HS-27A (cell line): Measurements from ENCODE around the gene NEUROD6.

ENCODE experiments used
- DNase-seq: peaks from one replicate; pipeline ENCODE4 v3.0.0-alpha.2; 2012; ENCODE audit warnings: low read depth, missing footprints

NEUROD6 gene

GRCh38 chr7:31340603-31341002 is at the start of gene NEUROD6:
Gene NEUROD6, minus strand, starts transcription at chr7:31340726. Its CDS starts 1,458 bp downstream, at chr7:31339268.
- DNase-seq, result no peak

- no peak for DNase-seq
These were observed 43.9 kb upstream of the NEUROD6 start for GRCh38 chr7:31384466-31384865.

- DNase-seq, result no peak
These were observed 42.2 kb upstream of the NEUROD6 start for GRCh38 chr7:31382722-31383121.

GRCh38 chr7:31373337-31374289 is 33.1 kb upstream of the NEUROD6 start:
- DNase-seq, result no peak

- DNase-seq, result no peak
These were observed 31.9 kb upstream of the NEUROD6 start for GRCh38 chr7:31372231-31372959.

- DNase-seq, result no peak
These were observed 31.1 kb upstream of the NEUROD6 start for GRCh38 chr7:31371621-31372020.

GRCh38 chr7:31370609-31371008 is 30.1 kb upstream of the NEUROD6 start:
- no peak for DNase-seq

- DNase-seq, result no peak
These were observed 28.1 kb upstream of the NEUROD6 start for GRCh38 chr7:31368620-31369019.

GRCh38 chr7:31363496-31363895 is 23.0 kb upstream of the NEUROD6 start:
- no peak for DNase-seq

GRCh38 chr7:31363051-31363450 is 22.5 kb upstream of the NEUROD6 start:
- DNase-seq, result no peak

- no peak for DNase-seq
These were observed 21.9 kb upstream of the NEUROD6 start for GRCh38 chr7:31362401-31362800.

GRCh38 chr7:31358467-31358866 is 17.9 kb upstream of the NEUROD6 start:
- DNase-seq, result no peak

GRCh38 chr7:31345421-31345820 is 4.9 kb upstream of the NEUROD6 start:
- no peak for DNase-seq

- no peak for DNase-seq
These were observed 3.2 kb upstream of the NEUROD6 start for GRCh38 chr7:31343516-31344305.

GRCh38 chr7:31341141-31341540 is 615 bp upstream of the NEUROD6 start:
- DNase-seq, result no peak

- DNase-seq, result no peak
These were observed 475 bp downstream of the NEUROD6 start for GRCh38 chr7:31340051-31340450.

- no peak for DNase-seq
These were observed 1.8 kb downstream of the NEUROD6 start for GRCh38 chr7:31338706-31339105.

- no peak for DNase-seq
These were observed 3.4 kb downstream of the NEUROD6 start for GRCh38 chr7:31337002-31337565.

GRCh38 chr7:31336202-31337001 is 4.1 kb downstream of the NEUROD6 start:
- DNase-seq, result no peak

GRCh38 chr7:31335884-31336201 is 4.7 kb downstream of the NEUROD6 start:
- no peak for DNase-seq

GRCh38 chr7:31335161-31335856 is 5.2 kb downstream of the NEUROD6 start:
- DNase-seq, result no peak
